ENCODE measurements around the gene SPON1.
A peak's percentile ranks its signal among the peaks of the same experiment; 100 is the strongest.

Gene SPON1

DNA sequence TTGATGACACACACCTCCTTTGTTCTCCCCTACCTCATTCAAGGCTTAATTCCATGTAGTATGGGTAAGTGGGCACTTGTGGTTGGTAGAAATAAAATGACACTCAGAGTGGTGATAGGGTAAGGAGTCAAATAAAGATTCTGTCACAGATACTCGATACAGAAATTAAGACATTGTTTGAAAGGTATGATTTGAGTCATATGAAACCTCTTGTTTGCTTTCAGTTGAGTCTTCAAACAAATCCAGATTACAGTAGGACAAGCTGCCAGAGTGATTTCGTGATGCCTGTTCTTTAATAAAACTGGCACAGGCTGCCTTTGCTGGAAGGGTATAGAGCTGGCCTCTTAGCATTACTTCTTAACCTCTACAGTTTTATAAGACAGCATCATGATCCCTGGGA lies 182.4 kb downstream of the SPON1 start:
- Histone ChIP-seq H3K79me2 (ENCODE audit: insufficient read depth, low read length) (no peaks in the 10 kb centered on the region), H3K27me3 (ENCODE audit: insufficient read depth, low read length, poor library complexity, severe bottlenecking) (no peaks in the 10 kb centered on the region), H2AFZ (ENCODE audit: low read length) (no peak overlapping the region), H3K36me3 (ENCODE audit: insufficient read depth, low read length) (no peaks in the 10 kb centered on the region), H3K9me2 (replicated peaks; ENCODE audit: low read depth, low read length) (no peaks in the 10 kb centered on the region), H3K4me2 (ENCODE audit: low read depth, low read length, poor library complexity, severe bottlenecking) (no peak overlapping the region), H3F3A (ENCODE audit: low read depth) (no peaks in the 10 kb centered on the region), H3K9me3 (ENCODE audit: insufficient read depth, low read depth, low read length) (no peaks in the 10 kb centered on the region), H3K9ac (ENCODE audit: low read depth, low read length, poor library complexity, severe bottlenecking) (no peak overlapping the region), H4K20me1 (ENCODE audit: insufficient read depth, low read length, poor library complexity, severe bottlenecking) (no peaks in the 10 kb centered on the region), H3K4me3 (ENCODE audit: low read length, poor library complexity, severe bottlenecking) (no peak overlapping the region), H3K4me1 (ENCODE audit: insufficient read depth, low read length, poor library complexity, severe bottlenecking) (no peaks in the 10 kb centered on the region)
- TF ChIP-seq, protein P1, sequence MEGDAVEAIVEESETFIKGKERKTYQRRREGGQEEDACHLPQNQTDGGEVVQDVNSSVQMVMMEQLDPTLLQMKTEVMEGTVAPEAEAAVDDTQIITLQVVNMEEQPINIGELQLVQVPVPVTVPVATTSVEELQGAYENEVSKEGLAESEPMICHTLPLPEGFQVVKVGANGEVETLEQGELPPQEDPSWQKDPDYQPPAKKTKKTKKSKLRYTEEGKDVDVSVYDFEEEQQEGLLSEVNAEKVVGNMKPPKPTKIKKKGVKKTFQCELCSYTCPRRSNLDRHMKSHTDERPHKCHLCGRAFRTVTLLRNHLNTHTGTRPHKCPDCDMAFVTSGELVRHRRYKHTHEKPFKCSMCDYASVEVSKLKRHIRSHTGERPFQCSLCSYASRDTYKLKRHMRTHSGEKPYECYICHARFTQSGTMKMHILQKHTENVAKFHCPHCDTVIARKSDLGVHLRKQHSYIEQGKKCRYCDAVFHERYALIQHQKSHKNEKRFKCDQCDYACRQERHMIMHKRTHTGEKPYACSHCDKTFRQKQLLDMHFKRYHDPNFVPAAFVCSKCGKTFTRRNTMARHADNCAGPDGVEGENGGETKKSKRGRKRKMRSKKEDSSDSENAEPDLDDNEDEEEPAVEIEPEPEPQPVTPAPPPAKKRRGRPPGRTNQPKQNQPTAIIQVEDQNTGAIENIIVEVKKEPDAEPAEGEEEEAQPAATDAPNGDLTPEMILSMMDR (conservative IDR thresholded peaks at IDR 0.05; ENCODE audit: low read length): no peak
- TF ChIP-seq EZH2phosphoT487 (IDR thresholded peaks at IDR 0.05; ENCODE audit: borderline replicate concordance): no peak

DNA sequence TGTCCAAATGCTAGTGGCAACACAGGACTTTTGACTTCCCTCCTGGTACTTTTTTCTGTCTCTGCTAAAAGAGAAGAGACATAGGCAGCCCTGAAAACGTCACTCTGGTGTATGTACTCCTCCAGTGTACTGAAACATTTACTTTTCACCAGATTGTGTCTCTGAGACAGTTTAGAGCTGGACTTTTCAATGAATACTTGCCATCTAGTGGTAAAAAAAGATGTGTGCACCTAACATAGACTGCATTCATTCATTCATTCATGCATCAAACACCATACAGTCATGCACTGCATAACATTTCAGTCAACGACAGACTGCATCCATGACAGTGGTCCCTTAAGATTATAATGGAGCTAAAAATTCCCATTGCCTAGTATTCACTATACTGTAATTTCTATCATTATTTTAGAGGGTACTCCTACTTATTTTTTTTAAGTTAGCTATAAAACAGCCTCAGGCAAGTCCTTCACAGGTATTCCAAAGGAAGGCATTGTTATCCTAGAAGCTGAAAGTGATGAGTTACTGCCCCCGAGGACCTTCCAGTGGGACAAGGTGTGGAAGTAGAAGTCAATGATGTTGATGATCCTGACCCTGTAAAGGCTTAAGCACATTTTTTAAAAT lies 186.2 kb downstream of the SPON1 start:
- H3K4me3 ChIP-seq (ENCODE audit: low read length, poor library complexity, severe bottlenecking): no peak overlapping the region
- no peak for TF ChIP-seq EZH2phosphoT487 (IDR thresholded peaks at IDR 0.05; ENCODE audit: borderline replicate concordance)
- TF ChIP-seq, protein P1 (conservative IDR thresholded peaks at IDR 0.05; ENCODE audit: low read length): peak; percentile 84
- H3K9me2 ChIP-seq (replicated peaks; ENCODE audit: low read depth, low read length): no peaks in the 10 kb centered on the region
- no peak overlapping the region for H2AFZ ChIP-seq (ENCODE audit: low read length)
- no peak overlapping the region for H3K4me2 ChIP-seq (ENCODE audit: low read depth, low read length, poor library complexity, severe bottlenecking)
- no peaks in the 10 kb centered on the region for H3K27me3 ChIP-seq (ENCODE audit: insufficient read depth, low read length, poor library complexity, severe bottlenecking)
- H4K20me1 ChIP-seq (ENCODE audit: insufficient read depth, low read length, poor library complexity, severe bottlenecking): no peaks in the 10 kb centered on the region
- no peak overlapping the region for H3K9ac ChIP-seq (ENCODE audit: low read depth, low read length, poor library complexity, severe bottlenecking)
- H3K36me3 ChIP-seq (ENCODE audit: insufficient read depth, low read length): no peaks in the 10 kb centered on the region
- H3K79me2 ChIP-seq (ENCODE audit: insufficient read depth, low read length): no peaks in the 10 kb centered on the region
- H3K4me1 ChIP-seq (ENCODE audit: insufficient read depth, low read length, poor library complexity, severe bottlenecking): no peaks in the 10 kb centered on the region
- H3F3A ChIP-seq (ENCODE audit: low read depth): no peaks in the 10 kb centered on the region
- H3K9me3 ChIP-seq (ENCODE audit: insufficient read depth, low read depth, low read length): peaks cover 2% of the 10 kb centered on the region; the same call in 1 of the 2 replicates

DNA sequence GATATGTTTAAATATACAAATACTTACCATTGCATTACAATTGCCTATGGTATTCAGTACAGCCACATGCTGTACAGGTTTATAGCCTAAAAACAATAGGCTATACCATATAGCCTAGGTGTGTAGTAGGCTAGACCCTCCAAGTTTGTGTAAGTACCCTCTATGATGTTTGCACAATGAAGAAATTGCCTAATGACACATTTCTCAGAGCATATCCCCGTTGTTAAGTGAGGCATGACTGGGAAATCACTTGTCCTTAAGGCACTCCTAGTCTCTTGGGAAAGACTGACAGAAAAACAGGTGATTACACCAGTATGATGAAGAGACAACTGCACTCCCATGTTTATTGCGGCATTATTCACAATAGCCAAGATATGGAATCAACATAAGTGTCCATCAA lies 187.2 kb downstream of the SPON1 start:
- no peaks in the 10 kb centered on the region for H3K79me2 ChIP-seq (ENCODE audit: insufficient read depth, low read length)
- H3F3A ChIP-seq (ENCODE audit: low read depth): no peaks in the 10 kb centered on the region
- H3K27me3 ChIP-seq (ENCODE audit: insufficient read depth, low read length, poor library complexity, severe bottlenecking): no peaks in the 10 kb centered on the region
- H3K4me2 ChIP-seq (ENCODE audit: low read depth, low read length, poor library complexity, severe bottlenecking): no peak overlapping the region
- H3K9me2 ChIP-seq (replicated peaks; ENCODE audit: low read depth, low read length): no peaks in the 10 kb centered on the region
- no peak for TF ChIP-seq EZH2phosphoT487 (IDR thresholded peaks at IDR 0.05; ENCODE audit: borderline replicate concordance)
- TF ChIP-seq, protein P1 (conservative IDR thresholded peaks at IDR 0.05; ENCODE audit: low read length): no peak
- peaks cover 11% of the 10 kb centered on the region; the same call in 1 of the 2 replicates for H3K9me3 ChIP-seq (ENCODE audit: insufficient read depth, low read depth, low read length)
- H3K4me1 ChIP-seq (ENCODE audit: insufficient read depth, low read length, poor library complexity, severe bottlenecking): no peaks in the 10 kb centered on the region
- H2AFZ ChIP-seq (ENCODE audit: low read length): no peak overlapping the region
- H3K9ac ChIP-seq (ENCODE audit: low read depth, low read length, poor library complexity, severe bottlenecking): no peak overlapping the region
- H3K36me3 ChIP-seq (ENCODE audit: insufficient read depth, low read length): no peaks in the 10 kb centered on the region
- no peak overlapping the region for H3K4me3 ChIP-seq (ENCODE audit: low read length, poor library complexity, severe bottlenecking)
- H4K20me1 ChIP-seq (ENCODE audit: insufficient read depth, low read length, poor library complexity, severe bottlenecking): no peaks in the 10 kb centered on the region

Measured in Loucy (cell line).